WI38 (cell line): ENCODE results near the gene SLC9A7.
A peak's percentile ranks its signal among the peaks of the same experiment; 100 is the strongest.

Experiments used
- H3K4me3 ChIP-seq: 2 replicates; pipeline ENCODE4 v1.5.1; 2011; ENCODE audit warnings: low read depth, mild to moderate bottlenecking, control low read depth, low read length
- TF ChIP-seq, protein P1 (sequence below): IDR thresholded peaks from 2 replicates; pipeline ENCODE4 v1.5.1; 2012; ENCODE audit warnings: low read depth, mild to moderate bottlenecking, control low read depth, low read length

SLC9A7 gene

DNA sequence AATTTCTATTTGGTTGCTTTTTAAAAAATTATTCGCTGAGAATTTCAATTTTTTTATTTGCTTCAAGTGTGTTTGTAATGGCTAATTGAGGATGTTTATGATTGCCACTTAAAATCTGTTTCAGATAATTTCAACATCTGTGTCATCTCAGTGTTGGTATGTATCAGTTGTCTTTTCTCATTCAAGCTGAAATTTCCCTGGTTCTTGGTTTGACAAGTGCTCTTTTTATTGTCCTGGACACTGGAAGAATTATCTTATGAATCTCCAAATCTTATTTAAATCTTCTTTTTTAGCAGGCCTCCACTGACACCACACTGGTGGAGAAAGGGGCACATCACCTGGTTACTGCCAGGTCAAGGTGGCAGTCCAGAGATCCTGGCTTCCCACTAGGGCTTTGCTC, 163.8 kb downstream of the SLC9A7 start:
- TF ChIP-seq, protein P1, sequence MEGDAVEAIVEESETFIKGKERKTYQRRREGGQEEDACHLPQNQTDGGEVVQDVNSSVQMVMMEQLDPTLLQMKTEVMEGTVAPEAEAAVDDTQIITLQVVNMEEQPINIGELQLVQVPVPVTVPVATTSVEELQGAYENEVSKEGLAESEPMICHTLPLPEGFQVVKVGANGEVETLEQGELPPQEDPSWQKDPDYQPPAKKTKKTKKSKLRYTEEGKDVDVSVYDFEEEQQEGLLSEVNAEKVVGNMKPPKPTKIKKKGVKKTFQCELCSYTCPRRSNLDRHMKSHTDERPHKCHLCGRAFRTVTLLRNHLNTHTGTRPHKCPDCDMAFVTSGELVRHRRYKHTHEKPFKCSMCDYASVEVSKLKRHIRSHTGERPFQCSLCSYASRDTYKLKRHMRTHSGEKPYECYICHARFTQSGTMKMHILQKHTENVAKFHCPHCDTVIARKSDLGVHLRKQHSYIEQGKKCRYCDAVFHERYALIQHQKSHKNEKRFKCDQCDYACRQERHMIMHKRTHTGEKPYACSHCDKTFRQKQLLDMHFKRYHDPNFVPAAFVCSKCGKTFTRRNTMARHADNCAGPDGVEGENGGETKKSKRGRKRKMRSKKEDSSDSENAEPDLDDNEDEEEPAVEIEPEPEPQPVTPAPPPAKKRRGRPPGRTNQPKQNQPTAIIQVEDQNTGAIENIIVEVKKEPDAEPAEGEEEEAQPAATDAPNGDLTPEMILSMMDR: no peak
- H3K4me3 ChIP-seq: no peak overlapping the region

DNA sequence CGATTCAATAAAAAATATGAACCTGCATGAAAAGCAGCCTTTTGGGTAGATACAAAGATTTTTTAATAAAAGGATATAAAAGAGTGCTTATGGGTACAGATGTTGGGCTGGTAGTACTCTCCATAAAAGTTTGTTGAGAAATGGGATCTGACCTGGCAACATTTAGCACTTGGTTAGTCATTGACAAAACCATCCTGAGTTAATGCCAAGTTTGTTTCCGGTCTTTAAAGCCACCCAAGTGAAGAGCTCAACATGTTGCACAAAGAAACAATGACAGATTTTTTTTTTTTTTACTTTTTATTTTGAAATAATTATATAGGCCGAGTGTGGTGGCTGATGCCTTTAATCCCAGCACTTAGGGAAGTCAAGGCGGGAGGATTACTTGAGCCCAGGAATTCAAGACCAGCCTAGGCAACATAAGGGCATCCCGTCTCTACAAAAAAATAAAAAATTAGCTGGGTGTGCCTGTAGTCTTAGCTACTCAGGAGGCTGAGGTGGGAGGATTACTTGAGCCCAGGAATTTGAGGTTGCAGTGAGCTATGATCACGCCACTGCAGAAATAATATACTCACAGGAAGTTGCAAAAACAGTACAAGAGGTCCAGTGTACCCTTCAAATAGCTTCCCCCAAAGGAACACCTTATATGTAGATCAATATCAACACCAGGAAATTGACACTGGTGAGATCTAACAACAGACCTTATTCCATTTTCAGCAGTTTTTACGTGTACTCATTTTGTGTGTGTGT, 168.8 kb downstream of the SLC9A7 start:
- no peak overlapping the region for H3K4me3 ChIP-seq
- TF ChIP-seq, protein P1: no peak

DNA sequence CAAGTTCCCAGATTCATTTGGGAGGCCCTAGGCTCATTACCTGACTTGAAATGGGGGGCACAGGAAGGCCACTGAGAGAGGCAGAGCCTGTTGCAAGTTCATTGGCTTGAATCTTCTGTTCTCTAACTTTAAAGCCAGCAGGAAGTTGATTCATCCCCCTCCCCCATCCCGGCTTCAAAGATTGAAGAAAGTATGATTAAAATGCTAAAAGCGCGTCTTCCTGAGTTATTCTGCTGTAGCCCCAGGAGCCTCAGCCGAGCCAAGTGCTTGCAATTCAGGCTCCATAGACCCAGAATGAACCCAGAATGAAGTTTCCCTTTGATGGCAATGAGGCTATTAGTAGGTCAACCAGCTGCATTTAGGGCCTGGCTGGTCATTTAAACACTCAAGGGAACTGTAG, 170.7 kb downstream of the SLC9A7 start:
- TF ChIP-seq, protein P1: no peak
- no peak overlapping the region; the same call in 1 of the 2 replicates for H3K4me3 ChIP-seq

- H3K4me3 ChIP-seq: no peak overlapping the region; the same call in 1 of the 2 replicates
- TF ChIP-seq, protein P1: no peak
These were observed 171.2 kb downstream of the SLC9A7 start for GRCh38 chrX:46587753-46588171.

- TF ChIP-seq, protein P1: no peak
- no peak overlapping the region for H3K4me3 ChIP-seq
These were observed 171.8 kb downstream of the SLC9A7 start for GRCh38 chrX:46587158-46587557.

- TF ChIP-seq, protein P1: no peak
- no peak overlapping the region for H3K4me3 ChIP-seq
These were observed 174.2 kb downstream of the SLC9A7 start for GRCh38 chrX:46584736-46585135.

- peak overlapping the region; percentile 21; the same call in 1 of the 2 replicates for H3K4me3 ChIP-seq
These were observed 176.0 kb downstream of the SLC9A7 start for GRCh38 chrX:46582966-46583365.

More at GRCh38 chrX:46582966-46583365, 176.0 kb downstream of the SLC9A7 start:
- TF ChIP-seq, protein P1: no peak
